Activated gamma-delta T cell treated with Interleukin-2 at 50 U/mL for 16 hours (primary cell): ENCODE measurements around the gene THY1.
"Not testable (repeated sequence)": the region's sequence is repeated elsewhere in the genome, so short reads cannot be mapped to it uniquely, and the experiment has no call there.

Experiments
- DNase-seq: peaks from one replicate; pipeline ENCODE4 v3.0.0-alpha.2; 2020

Gene THY1

GRCh38 chr11:119417726-119418540 lies 5.0 kb downstream of the THY1 start:
- DNase-seq = no peak

- no peak for DNase-seq
Observed at GRCh38 chr11:119416606-119417580, 6.1 kb downstream of the THY1 start.

DNA sequence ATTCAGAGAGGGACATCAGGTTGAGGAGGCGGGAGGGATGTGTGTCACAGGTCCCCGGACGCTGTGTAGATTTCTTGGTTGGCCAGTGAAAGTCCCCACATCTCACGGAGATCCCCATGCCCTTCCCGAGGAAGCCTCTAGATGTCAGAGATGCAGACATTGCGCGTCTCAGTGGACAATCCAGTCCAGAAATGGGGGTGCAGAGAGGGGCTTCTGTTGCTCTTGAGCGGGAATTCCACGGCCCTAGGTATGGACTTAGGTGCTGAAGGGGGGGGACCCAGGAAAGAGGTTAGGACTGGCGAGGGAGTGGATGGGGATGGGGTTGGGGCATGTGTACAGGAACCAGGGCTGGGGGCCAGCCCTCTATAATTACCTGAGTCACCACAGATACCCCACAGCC lies 7.0 kb downstream of the THY1 start:
- DNase-seq = no peak

GRCh38 chr11:119415517-119415916 lies 7.5 kb downstream of the THY1 start:
- DNase-seq = no peak

DNA sequence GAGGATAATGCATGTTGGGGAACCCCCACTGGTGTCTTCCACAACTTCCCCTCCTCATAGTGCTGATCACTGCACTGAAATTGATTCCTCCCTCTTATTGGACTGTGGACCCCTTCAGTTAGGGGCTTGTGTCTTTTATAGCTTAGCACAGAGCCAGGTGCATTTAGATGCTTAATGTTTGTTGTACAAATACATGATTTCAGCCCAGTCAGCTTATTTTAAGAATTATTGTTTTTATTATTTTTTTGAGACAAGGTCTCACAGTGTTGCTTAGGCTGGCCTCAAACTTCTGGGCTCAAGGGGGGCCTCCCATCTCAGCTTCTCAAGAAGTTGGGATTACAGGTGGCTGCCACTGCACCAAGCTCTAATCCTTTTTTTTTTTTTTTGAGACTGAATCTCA lies 8.2 kb downstream of the THY1 start:
- no peak for DNase-seq

DNA sequence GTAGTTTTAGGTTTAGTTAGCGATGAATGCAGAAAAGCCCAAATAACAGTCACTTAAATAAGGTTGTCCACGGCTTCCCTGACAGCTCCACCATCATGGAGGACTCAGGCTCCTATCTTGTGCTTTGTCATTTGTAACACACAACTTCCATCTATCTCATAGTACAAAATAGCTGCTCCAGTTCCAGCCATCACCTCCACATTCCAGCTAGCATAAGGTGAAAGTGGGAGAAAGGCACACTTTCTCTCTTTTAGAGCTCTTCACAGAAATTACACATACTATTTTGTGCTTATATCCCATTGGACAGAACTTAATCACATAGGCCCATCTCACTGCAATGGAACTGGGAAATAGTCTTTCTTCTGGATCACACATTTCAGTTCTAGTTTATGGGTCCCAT lies 8.7 kb downstream of the THY1 start:
- no peak for DNase-seq

- no peak for DNase-seq
Observed at GRCh38 chr11:119412072-119412471, 10.9 kb downstream of the THY1 start.

DNA sequence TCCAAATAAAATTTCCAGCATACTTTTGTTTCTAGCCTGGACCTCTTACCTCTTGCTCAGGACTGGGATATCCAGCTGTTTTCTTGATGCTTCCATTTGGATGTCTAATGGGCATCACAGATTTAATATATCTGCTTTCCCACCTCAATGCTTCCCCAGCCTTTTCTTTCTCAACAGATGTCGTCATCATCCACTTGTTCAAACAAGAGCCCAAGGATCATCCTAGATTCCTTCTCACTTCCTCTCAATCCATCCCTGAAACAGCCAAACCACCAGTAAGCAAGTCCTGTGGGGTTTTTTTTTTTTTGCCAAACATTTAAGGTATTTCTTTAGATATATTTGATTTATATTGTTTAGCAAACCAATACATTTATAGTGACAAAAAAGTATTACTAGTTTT lies 12.5 kb downstream of the THY1 start:
- DNase-seq = no peak

- DNase-seq = no peak
Observed at GRCh38 chr11:119409731-119410130, 13.2 kb downstream of the THY1 start.

DNA sequence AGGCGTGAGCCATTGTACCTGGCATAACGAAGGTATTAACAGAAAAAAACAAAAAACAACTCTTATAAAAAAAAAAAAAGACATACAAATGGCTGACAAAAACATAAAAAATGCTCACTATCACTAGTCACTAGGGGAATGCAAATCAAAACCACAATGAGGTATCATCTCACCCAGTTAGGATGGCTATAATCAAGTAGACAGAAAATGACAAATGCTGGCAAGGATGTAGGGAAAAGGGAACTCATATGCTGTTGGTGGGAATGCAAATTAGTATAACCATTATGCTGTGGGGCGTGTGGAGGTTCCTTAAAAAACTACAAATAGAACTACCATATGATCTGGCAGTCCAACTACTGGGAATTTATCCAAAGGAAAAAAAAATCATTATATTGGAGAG lies 17.0 kb downstream of the THY1 start:
- DNase-seq = no peak

GRCh38 chr11:119405448-119405847 lies 17.5 kb downstream of the THY1 start:
- DNase-seq = not testable (repeated sequence)

GRCh38 chr11:119404872-119405271 lies 18.1 kb downstream of the THY1 start:
- no peak for DNase-seq

GRCh38 chr11:119403021-119403420 lies 20.0 kb downstream of the THY1 start:
- DNase-seq = no peak

- DNase-seq = no peak
Observed at GRCh38 chr11:119402470-119402869, 20.5 kb downstream of the THY1 start.

GRCh38 chr11:119400860-119401259 lies 22.1 kb downstream of the THY1 start:
- DNase-seq = no peak

GRCh38 chr11:119397740-119398139 lies 25.2 kb downstream of the THY1 start:
- DNase-seq = no peak

DNA sequence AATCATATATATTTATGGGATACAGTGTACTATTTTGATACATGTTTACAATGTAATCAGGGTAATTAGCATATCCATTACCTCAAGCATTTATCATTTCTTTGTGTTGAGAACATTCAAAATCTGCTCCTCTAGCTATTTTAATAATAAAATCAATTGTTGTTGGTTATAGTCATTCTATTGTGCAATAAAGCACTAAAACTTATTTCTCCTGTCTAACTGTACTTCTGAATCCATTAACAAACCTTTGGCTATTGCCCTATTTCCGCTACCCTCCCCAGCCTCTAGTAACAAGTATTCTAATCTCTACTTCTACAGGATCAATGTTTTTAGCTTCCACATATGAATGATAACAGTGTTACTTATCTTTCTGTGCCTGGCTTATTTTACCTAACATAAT lies 26.1 kb downstream of the THY1 start:
- no peak for DNase-seq

- DNase-seq = no peak
Observed at GRCh38 chr11:119391275-119391674, 31.7 kb downstream of the THY1 start.

DNA sequence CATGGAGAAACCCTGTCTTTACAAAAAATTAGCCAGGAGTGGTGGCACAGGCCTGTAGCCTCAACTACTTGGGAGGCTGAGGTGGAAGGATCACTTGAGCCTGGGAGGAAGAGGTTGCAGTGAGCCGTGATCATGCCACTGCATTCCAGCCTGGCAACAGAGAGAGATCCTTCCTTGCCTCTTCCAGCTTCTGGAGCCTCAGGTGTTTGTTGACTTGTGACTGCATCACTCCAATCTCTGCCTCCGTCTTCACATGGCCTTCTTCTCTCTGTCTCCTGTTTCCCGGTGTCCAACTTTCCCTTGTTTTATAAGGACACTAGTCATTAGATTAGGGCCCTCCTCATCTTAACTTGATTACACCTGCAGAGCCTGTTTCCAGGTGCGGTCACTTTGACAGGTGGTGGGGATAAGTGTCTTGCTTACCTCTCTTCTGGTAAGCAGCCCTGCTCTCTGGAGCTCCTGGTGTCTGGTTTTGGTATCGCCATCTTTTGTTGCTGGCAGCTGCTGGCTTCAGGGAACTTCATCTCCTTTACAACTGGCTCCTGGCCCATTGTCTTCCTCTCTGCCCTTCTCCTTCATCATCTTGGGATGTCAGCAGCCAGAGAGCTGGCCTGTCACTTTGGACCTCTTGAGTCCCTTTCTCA lies 33.2 kb downstream of the THY1 start:
- DNase-seq = no peak

DNA sequence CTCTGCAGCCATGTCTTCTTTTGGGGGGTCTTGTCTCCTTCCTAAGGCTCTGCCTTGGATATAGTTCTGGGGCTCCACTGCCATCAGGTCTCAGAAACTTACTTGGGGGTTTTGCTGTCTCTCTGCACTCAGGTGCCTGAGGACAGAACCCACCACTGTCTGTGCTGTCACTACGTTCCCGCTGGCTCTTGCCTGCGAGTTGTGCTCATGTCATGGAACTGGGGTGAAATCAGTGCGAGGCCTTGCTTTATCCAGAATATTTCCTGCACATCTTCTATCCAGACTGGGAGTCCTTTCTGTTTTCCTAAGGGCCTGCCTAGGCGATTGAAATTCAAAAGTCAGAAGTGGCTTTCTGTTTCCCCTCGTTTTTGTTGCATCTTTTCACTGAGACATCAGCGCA lies 34.9 kb downstream of the THY1 start:
- DNase-seq = no peak

GRCh38 chr11:119384332-119384731 lies 38.6 kb downstream of the THY1 start:
- DNase-seq = no peak

DNA sequence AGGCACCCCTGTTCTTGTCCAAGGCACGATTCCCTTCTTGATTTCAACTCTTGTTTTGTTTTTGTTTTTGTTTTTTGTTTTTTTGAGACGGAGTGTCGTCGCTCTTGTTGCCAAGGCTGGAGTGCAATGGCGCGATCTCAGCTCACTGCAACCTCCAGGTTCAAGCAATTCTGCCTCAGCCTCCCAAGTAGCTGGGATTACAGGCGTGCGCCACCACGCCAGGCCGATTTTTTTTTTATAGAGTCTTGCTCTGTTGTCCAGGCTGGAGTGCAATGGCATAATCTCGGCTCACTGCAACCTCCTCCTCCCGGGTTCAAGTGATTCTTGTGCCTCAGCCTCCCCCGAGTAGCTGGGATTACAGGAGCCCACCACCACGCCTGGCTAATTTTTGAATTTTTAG lies 40.5 kb downstream of the THY1 start:
- DNase-seq = not testable (repeated sequence)

DNA sequence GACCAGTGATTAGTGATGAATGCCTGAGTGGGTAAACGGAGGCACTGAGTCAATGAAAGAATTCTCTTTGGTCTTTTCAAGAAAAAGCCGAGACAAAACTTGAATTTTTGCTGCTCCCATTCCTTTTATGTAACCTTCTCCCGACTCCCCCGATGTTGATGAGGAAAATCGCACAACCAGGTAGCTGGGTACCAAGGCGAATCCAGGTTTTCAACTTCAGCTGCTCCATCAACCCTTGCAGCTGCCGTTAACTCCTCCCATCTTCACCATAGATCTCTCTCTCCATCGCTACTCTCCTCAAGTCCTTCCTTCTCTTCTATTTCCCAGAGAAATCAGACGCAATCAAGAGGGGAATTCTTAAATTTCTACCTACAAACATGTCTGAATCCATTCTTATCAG lies 40.9 kb downstream of the THY1 start:
- no peak for DNase-seq
